IMR-90 (cell line): ENCODE measurements around the gene KLHL4. TPM values are rescaled to one million over a fixed set of nuclear protein-coding genes. Genes with fewer than 3 reads are reported as not detected.

Experiments
- ATAC-seq: fragments of 200-7000 bp; cut with Tn5 transposase; 2 replicates; pipeline ENCODE4 v1.9.1; 2020; ENCODE audit warnings: low read depth, mild to moderate bottlenecking, moderate library complexity
- BruUV-seq: library from RNA; stranded (reverse); fragments of 400-500 nt; replicated peaks from 2 replicates; lab custom pipeline; 2021; lab: Mats Ljungman, UMichigan
- CTCF ChIA-PET: fragments of 300-600 bp; formaldehyde crosslinking; extraction: SDS; loops from one replicate; lab custom pipeline; 2021; ENCODE audit warnings: antibody characterized with exemption; lab: Yijun Ruan, JAX
- POLR2A ChIA-PET: fragments of 300-600 bp; sonication (Branson Sonifier 250); formaldehyde crosslinking; loops from one replicate; lab custom pipeline; 2022; ENCODE audit warnings: antibody characterized with exemption; ENCODE audit not compliant: unreplicated experiment; lab: Charles Lee
- DNase-seq: peaks from one replicate; pipeline ENCODE4 v3.0.0; 2013
- H2AFZ ChIP-seq: replicated peaks from 2 replicates; pipeline ENCODE3; 2013; ENCODE audit warnings: low read length, mild to moderate bottlenecking; ENCODE audit not compliant: poor library complexity
- H2AK5ac ChIP-seq: 2 replicates; pipeline ENCODE4 v1.6.1; 2013; ENCODE audit warnings: low read depth, low read length, inconsistent platforms
- H2AK9ac ChIP-seq: replicated peaks from 2 replicates; pipeline ENCODE3; 2013; ENCODE audit warnings: mild to moderate bottlenecking, low read depth, low read length, moderate library complexity; ENCODE audit not compliant: poor library complexity
- H2BK120ac ChIP-seq: 2 replicates; pipeline ENCODE4 v1.6.1; 2013; ENCODE audit warnings: low read depth, low read length, inconsistent platforms
- H2BK15ac ChIP-seq: 3 replicates; pipeline ENCODE4 v1.6.1; 2013; ENCODE audit warnings: low read depth, low read length, inconsistent platforms
- H2BK20ac ChIP-seq: 2 replicates; pipeline ENCODE4 v1.6.1; 2013; ENCODE audit warnings: low read depth, mild to moderate bottlenecking, inconsistent platforms, low read length, moderate library complexity
- H2BK5ac ChIP-seq: 2 replicates; pipeline ENCODE4 v1.6.1; 2013; ENCODE audit warnings: mild to moderate bottlenecking, low read depth, low read length, inconsistent platforms; ENCODE audit not compliant: poor library complexity, severe bottlenecking
- H3K14ac ChIP-seq: replicated peaks from 2 replicates; pipeline ENCODE4 v1.6.1; 2013; ENCODE audit warnings: low read depth, low read length, inconsistent platforms
- H3K18ac ChIP-seq: 2 replicates; pipeline ENCODE4 v1.6.1; 2013; ENCODE audit warnings: low read depth, low read length, control low read depth
- H3K23ac ChIP-seq: 2 replicates; pipeline ENCODE4 v1.6.1; 2013; ENCODE audit warnings: low read depth, low read length, inconsistent platforms
- H3K27ac ChIP-seq: 2 replicates; pipeline ENCODE4 v1.5.1; 2013; ENCODE audit warnings: mild to moderate bottlenecking, control low read depth, low read length; ENCODE audit not compliant: insufficient read depth
- H3K27me3 ChIP-seq: 2 replicates; pipeline ENCODE4 v1.6.1; 2013; ENCODE audit warnings: low read length; ENCODE audit not compliant: control insufficient read depth, insufficient read depth
- H3K36me3 ChIP-seq: 2 replicates; pipeline ENCODE4 v1.6.1; 2013; ENCODE audit warnings: low read length, mixed read lengths; ENCODE audit not compliant: control insufficient read depth, insufficient read depth
- H3K4ac ChIP-seq: 2 replicates; pipeline ENCODE4 v1.6.1; 2013; ENCODE audit warnings: low read depth, low read length, inconsistent platforms
- H3K4me1 ChIP-seq: 2 replicates; pipeline ENCODE4 v1.6.1; 2013; ENCODE audit warnings: low read length, mixed read lengths; ENCODE audit not compliant: control insufficient read depth, insufficient read depth
- H3K4me2 ChIP-seq: 2 replicates; pipeline ENCODE4 v1.6.1; 2013; ENCODE audit warnings: low read depth, mild to moderate bottlenecking, control low read depth, low read length, moderate library complexity
- H3K4me3 ChIP-seq: 2 replicates; pipeline ENCODE4 v1.5.1; 2013; ENCODE audit warnings: low read depth, mild to moderate bottlenecking, control low read depth, low read length, moderate library complexity; ENCODE audit not compliant: insufficient read depth
- H3K56ac ChIP-seq: 2 replicates; pipeline ENCODE4 v1.6.1; 2013; ENCODE audit warnings: low read length, inconsistent platforms; ENCODE audit not compliant: insufficient read depth; ENCODE audit errors: extremely low read depth
- H3K79me1 ChIP-seq, 2 experiments: 2 replicates each; pipeline ENCODE4 v1.6.1; 2013; ENCODE audit warnings: low read length in 2 of 2, inconsistent platforms in 1 of 2, low read depth in 1 of 2
- H3K9ac ChIP-seq: 2 replicates; pipeline ENCODE4 v1.6.1; 2013; ENCODE audit warnings: low read depth, low read length, control low read depth
- H3K9me1 ChIP-seq: 2 replicates; pipeline ENCODE4 v1.6.1; 2013; ENCODE audit warnings: low read length, inconsistent platforms; ENCODE audit not compliant: insufficient read depth
- H3K9me3 ChIP-seq: 2 replicates; pipeline ENCODE4 v1.6.1; 2013; ENCODE audit warnings: low read length; ENCODE audit not compliant: control insufficient read depth, insufficient read depth
- H4K20me1 ChIP-seq: 2 replicates; pipeline ENCODE4 v1.6.1; 2013; ENCODE audit warnings: low read length, inconsistent platforms; ENCODE audit not compliant: insufficient read depth
- H4K5ac ChIP-seq: 2 replicates; pipeline ENCODE4 v1.6.1; 2013; ENCODE audit warnings: mild to moderate bottlenecking, low read depth, low read length, control low read depth
- H4K8ac ChIP-seq, 2 experiments: 2 replicates each; pipeline ENCODE4 v1.6.1; 2013; ENCODE audit warnings: low read depth in 2 of 2, low read length in 2 of 2, control low read depth in 1 of 2, inconsistent platforms in 1 of 2
- H4K91ac ChIP-seq: 2 replicates; pipeline ENCODE4 v1.6.1; 2013; ENCODE audit warnings: low read depth, low read length, inconsistent platforms; ENCODE audit not compliant: insufficient read depth
- BHLHE40 ChIP-seq: fragments of 150-350 bp; IDR thresholded peaks from 2 replicates; pipeline ENCODE4 v1.6.1; 2016; ENCODE audit warnings: mild to moderate bottlenecking, low read depth, low read length
- CEBPB ChIP-seq: IDR thresholded peaks from 2 replicates; pipeline ENCODE4 v1.6.1; 2012; ENCODE audit warnings: low read depth, low read length, improper control_type of control experiment
- CHD1 ChIP-seq: IDR thresholded peaks from 2 replicates; pipeline ENCODE4 v1.6.1; 2012; ENCODE audit warnings: low read depth, low read length, improper control_type of control experiment
- MAZ ChIP-seq: IDR thresholded peaks from 2 replicates; pipeline ENCODE4 v1.6.1; 2012; ENCODE audit warnings: low read depth, mild to moderate bottlenecking, low read length, improper control_type of control experiment, moderate library complexity, borderline replicate concordance
- NFE2L2 ChIP-seq: fragments of 150-350 bp; IDR thresholded peaks from 2 replicates; pipeline ENCODE4 v1.6.1; 2016; ENCODE audit warnings: low read depth, mild to moderate bottlenecking, low read length
- POLR2A ChIP-seq: IDR thresholded peaks from 2 replicates; pipeline ENCODE4 v1.6.1; 2012; ENCODE audit warnings: mild to moderate bottlenecking, low read depth, low read length
- RFX5 ChIP-seq: IDR thresholded peaks from 2 replicates; pipeline ENCODE4 v1.8.0; 2012; ENCODE audit warnings: low read depth, mild to moderate bottlenecking, low read length, moderate library complexity
- SMC3 ChIP-seq: fragments of 150-350 bp; IDR thresholded peaks from 2 replicates; pipeline ENCODE4 v1.6.1; 2016; ENCODE audit warnings: low read depth, mild to moderate bottlenecking, antibody characterized with exemption, low read length, moderate library complexity
- dilution Hi-C: fragments of 300-500 bp; cut with HindIII; formaldehyde crosslinking; loops from one replicate; pipeline ENCODE4 v1.14.3; 2018; ENCODE audit warnings: low sequenced_read_pairs; ENCODE audit not compliant: unreplicated experiment
- in situ Hi-C: fragments of 300-500 bp; cut with MboI; formaldehyde crosslinking; loops from 3 replicates; pipeline ENCODE4 v1.14.3; 2019; ENCODE audit warnings: low sequenced_read_pairs, inconsistent platforms, mixed read lengths
- intact Hi-C: fragments of 100-400 bp; cut with micrococcal nuclease; formaldehyde crosslinking; loops from 2 replicates; pipeline ENCODE4 v1.10.0; 2022
- polyA plus RNA-seq, 3 experiments: library from polyadenylated mRNA; depleted of rRNA; stranded (reverse); fragments of >200 nt; gene quantifications; 2 replicates each; pipeline ENCODE4 v1.2.3, GENCODE V29; 2012; ENCODE audit warnings: low replicate concordance in 1 of 3
- total RNA-seq: library from RNA; depleted of rRNA; stranded (reverse); fragments of >200 nt; gene quantifications from 2 replicates; pipeline ENCODE4 v1.2.3, GENCODE V29; 2012
- TF ChIP-seq, protein P1 (sequence below): conservative IDR thresholded peaks from 2 replicates; pipeline ENCODE4 v1.5.1; 2012; ENCODE audit warnings: mild to moderate bottlenecking, low read depth, low read length, improper control_type of control experiment
- TF ChIP-seq, protein P2 (sequence below): fragments of 150-350 bp; IDR thresholded peaks from 2 replicates; pipeline ENCODE4 v1.6.1; 2016; ENCODE audit warnings: low read depth, mild to moderate bottlenecking, low read length, moderate library complexity, borderline replicate concordance

KLHL4 gene
- total and polyA plus RNA-seq, 2 of the 4 experiments (the other 2 are of a cell fraction): 0.50 to 1.4 TPM

DNA sequence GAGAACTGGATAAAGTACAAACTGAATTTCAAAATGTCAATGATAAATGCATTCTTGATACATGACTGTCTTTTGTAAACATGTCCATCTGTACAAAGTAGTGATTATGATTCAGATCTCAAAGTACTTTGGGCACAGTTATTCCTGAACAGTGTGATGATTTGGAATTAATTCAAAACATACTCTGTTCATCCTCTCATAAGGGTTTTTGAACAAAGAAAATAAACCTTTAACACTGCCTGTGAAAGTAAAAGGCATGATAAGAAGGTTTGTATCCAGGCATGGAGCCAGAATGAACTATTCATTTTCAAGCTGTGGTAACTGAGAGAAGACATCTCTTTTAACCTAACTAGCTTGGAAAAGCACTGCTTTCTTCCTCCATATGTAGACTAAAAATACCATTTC, 883 bp upstream of the KLHL4 start:
- Histone ChIP-seq H4K5ac (no peak overlapping the region), H2BK5ac (no peak overlapping the region), H4K8ac (no peak overlapping the region), H3K27me3 (no peaks in the 10 kb centered on the region), H3K9me1 (no peaks in the 10 kb centered on the region), H4K91ac (no peak overlapping the region), H2AFZ (no peak overlapping the region), H3K79me1 (no peaks in the 10 kb centered on the region), H3K23ac (no peak overlapping the region), H2AK9ac (no peak overlapping the region), H4K20me1 (no peaks in the 10 kb centered on the region), H2BK15ac (no peak overlapping the region), H3K9ac (no peak overlapping the region), H3K9me3 (no peaks in the 10 kb centered on the region), H3K56ac (no peak overlapping the region), H3K14ac (no peak overlapping the region), H3K27ac (no peak overlapping the region), H3K36me3 (no peaks in the 10 kb centered on the region), H2BK120ac (no peak overlapping the region), H2AK5ac (no peak overlapping the region), H3K4ac (no peak overlapping the region), H3K4me1 (no peaks in the 10 kb centered on the region), H3K4me2 (no peak overlapping the region), H2BK20ac (no peak overlapping the region), H3K4me3 (no peak overlapping the region), H3K18ac (no peak overlapping the region)
- peak; percentile 55 for DNase-seq
- no peak for ATAC-seq
- BruUV-seq: no TSS peak
- CTCF ChIA-PET: interaction anchor here (0.6 kb wide), 1 partner anchor 288 kb away, joined by 3 read pairs; no protein-coding TSS in a partner anchor
- dilution Hi-C loops (no loop called here), intact Hi-C loops (no loop called here), in situ Hi-C loops (no loop called here)
- POLR2A ChIA-PET: no interaction called here
- no peak for TF ChIP-seq CHD1
- TF ChIP-seq NFE2L2: no peak
- no peak for TF ChIP-seq RFX5
- TF ChIP-seq, protein P1, sequence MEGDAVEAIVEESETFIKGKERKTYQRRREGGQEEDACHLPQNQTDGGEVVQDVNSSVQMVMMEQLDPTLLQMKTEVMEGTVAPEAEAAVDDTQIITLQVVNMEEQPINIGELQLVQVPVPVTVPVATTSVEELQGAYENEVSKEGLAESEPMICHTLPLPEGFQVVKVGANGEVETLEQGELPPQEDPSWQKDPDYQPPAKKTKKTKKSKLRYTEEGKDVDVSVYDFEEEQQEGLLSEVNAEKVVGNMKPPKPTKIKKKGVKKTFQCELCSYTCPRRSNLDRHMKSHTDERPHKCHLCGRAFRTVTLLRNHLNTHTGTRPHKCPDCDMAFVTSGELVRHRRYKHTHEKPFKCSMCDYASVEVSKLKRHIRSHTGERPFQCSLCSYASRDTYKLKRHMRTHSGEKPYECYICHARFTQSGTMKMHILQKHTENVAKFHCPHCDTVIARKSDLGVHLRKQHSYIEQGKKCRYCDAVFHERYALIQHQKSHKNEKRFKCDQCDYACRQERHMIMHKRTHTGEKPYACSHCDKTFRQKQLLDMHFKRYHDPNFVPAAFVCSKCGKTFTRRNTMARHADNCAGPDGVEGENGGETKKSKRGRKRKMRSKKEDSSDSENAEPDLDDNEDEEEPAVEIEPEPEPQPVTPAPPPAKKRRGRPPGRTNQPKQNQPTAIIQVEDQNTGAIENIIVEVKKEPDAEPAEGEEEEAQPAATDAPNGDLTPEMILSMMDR: no peak
- TF ChIP-seq, protein P2, sequence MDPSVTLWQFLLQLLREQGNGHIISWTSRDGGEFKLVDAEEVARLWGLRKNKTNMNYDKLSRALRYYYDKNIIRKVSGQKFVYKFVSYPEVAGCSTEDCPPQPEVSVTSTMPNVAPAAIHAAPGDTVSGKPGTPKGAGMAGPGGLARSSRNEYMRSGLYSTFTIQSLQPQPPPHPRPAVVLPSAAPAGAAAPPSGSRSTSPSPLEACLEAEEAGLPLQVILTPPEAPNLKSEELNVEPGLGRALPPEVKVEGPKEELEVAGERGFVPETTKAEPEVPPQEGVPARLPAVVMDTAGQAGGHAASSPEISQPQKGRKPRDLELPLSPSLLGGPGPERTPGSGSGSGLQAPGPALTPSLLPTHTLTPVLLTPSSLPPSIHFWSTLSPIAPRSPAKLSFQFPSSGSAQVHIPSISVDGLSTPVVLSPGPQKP: no peak
- no peak for TF ChIP-seq SMC3
- TF ChIP-seq CEBPB: no peak
- no peak for TF ChIP-seq MAZ
- TF ChIP-seq BHLHE40: no peak
- no peak for TF ChIP-seq POLR2A
